DND-41 (cell line): ENCODE measurements around the gene MACC1.

ENCODE experiments used
- ATAC-seq: fragments of 200-7000 bp; cut with Tn5 transposase; 3 replicates; pipeline ENCODE4 v1.9.1; 2021; ENCODE audit warnings: low read depth; ENCODE audit not compliant: insufficient read depth
- DNase-seq: peaks from one replicate; pipeline ENCODE4 v3.0.0-alpha.2; 2020
- H2AFZ ChIP-seq: 2 replicates; pipeline ENCODE4 v1.6.0; 2012; ENCODE audit warnings: low read depth, low read length
- H3K27ac ChIP-seq: 2 replicates; pipeline ENCODE4 v1.5.1; 2012; ENCODE audit warnings: low read length, inconsistent platforms
- H3K27me3 ChIP-seq: fragments of 200-600 bp; sonication (generic); 2 replicates; pipeline ENCODE4 v1.6.0; 2012; ENCODE audit warnings: low read length, mild to moderate bottlenecking, inconsistent platforms; ENCODE audit not compliant: insufficient read depth, poor library complexity
- H3K36me3 ChIP-seq: 2 replicates; pipeline ENCODE4 v1.5.1; 2012; ENCODE audit warnings: low read length, inconsistent platforms; ENCODE audit not compliant: insufficient read depth
- H3K4me1 ChIP-seq: 2 replicates; pipeline ENCODE4 v1.5.1; 2012; ENCODE audit warnings: mild to moderate bottlenecking, low read length; ENCODE audit not compliant: insufficient read depth
- H3K4me2 ChIP-seq: 2 replicates; pipeline ENCODE4 v1.6.0; 2012; ENCODE audit warnings: mild to moderate bottlenecking, moderate library complexity, low read length, inconsistent platforms; ENCODE audit not compliant: insufficient read depth
- H3K4me3 ChIP-seq, 2 experiments: fragments of 200-600 bp in 1 of 2; shearing (Covaris generic) in 1 of 2; 2 replicates each; pipeline ENCODE4 v1.5.1; 2012 to 2016; ENCODE audit warnings: inconsistent platforms in 2 of 2, low read length in 2 of 2, mild to moderate bottlenecking in 2 of 2, low read depth in 1 of 2, moderate library complexity in 1 of 2
- H3K79me2 ChIP-seq: 2 replicates; pipeline ENCODE4 v1.6.0; 2012; ENCODE audit warnings: low read length, inconsistent platforms; ENCODE audit not compliant: insufficient read depth
- H3K9ac ChIP-seq: 2 replicates; pipeline ENCODE4 v1.6.0; 2012; ENCODE audit warnings: low read depth, mild to moderate bottlenecking, inconsistent platforms, low read length, moderate library complexity
- H3K9me3 ChIP-seq: 2 replicates; pipeline ENCODE4 v1.5.1; 2012; ENCODE audit warnings: low read length, moderate library complexity, mild to moderate bottlenecking, inconsistent platforms; ENCODE audit not compliant: insufficient read depth, severe bottlenecking
- H4K20me1 ChIP-seq: 2 replicates; pipeline ENCODE4 v1.6.0; 2012; ENCODE audit warnings: low read length; ENCODE audit not compliant: insufficient read depth
- CTCF ChIP-seq: IDR thresholded peaks from 2 replicates; pipeline ENCODE4 v1.5.1; 2012; ENCODE audit warnings: borderline replicate concordance, low read length, moderate library complexity, mild to moderate bottlenecking; ENCODE audit not compliant: poor library complexity, severe bottlenecking; ENCODE audit errors: extremely low read depth
- EZH2 ChIP-seq: IDR thresholded peaks from 3 replicates; pipeline ENCODE4 v1.6.1; 2012; ENCODE audit warnings: borderline replicate concordance, low read depth, mild to moderate bottlenecking, moderate library complexity, low read length, inconsistent platforms; ENCODE audit not compliant: severe bottlenecking

The MACC1 gene

GRCh38 chr7:20165146-20165510 lies 52.1 kb downstream of the MACC1 start:
- TF ChIP-seq CTCF (no peak), EZH2 (no peak)
- Histone ChIP-seq H3K4me2 (no peak overlapping the region), H3K4me1 (no peaks in the 10 kb centered on the region), H3K9ac (no peak overlapping the region), H3K9me3 (no peaks in the 10 kb centered on the region), H3K4me3 (no peak overlapping the region), H3K27ac (no peak overlapping the region), H2AFZ (no peak overlapping the region), H3K36me3 (no peaks in the 10 kb centered on the region), H3K79me2 (no peaks in the 10 kb centered on the region), H4K20me1 (no peaks in the 10 kb centered on the region), H3K27me3 (no peaks in the 10 kb centered on the region)
- ATAC-seq (no peak), DNase-seq (no peak)

- H3K9ac ChIP-seq: no peak overlapping the region
- no peak overlapping the region for H3K4me2 ChIP-seq
- no peaks in the 10 kb centered on the region for H3K4me1 ChIP-seq
- H3K79me2 ChIP-seq: no peaks in the 10 kb centered on the region
- no peaks in the 10 kb centered on the region for H4K20me1 ChIP-seq
- DNase-seq: no peak
- ATAC-seq: no peak
- no peaks in the 10 kb centered on the region for H3K36me3 ChIP-seq
- no peak overlapping the region for H2AFZ ChIP-seq
- TF ChIP-seq EZH2: no peak
- no peak for TF ChIP-seq CTCF
- no peak overlapping the region for H3K4me3 ChIP-seq
- H3K27ac ChIP-seq: no peak overlapping the region
- H3K9me3 ChIP-seq: no peaks in the 10 kb centered on the region
- H3K27me3 ChIP-seq: no peaks in the 10 kb centered on the region
Measured at GRCh38 chr7:20164425-20165145, 52.6 kb downstream of the MACC1 start.

- Histone ChIP-seq H4K20me1 (no peaks in the 10 kb centered on the region), H2AFZ (no peak overlapping the region), H3K36me3 (no peaks in the 10 kb centered on the region), H3K27ac (no peak overlapping the region), H3K27me3 (no peaks in the 10 kb centered on the region), H3K4me2 (no peak overlapping the region), H3K9ac (no peak overlapping the region), H3K79me2 (no peaks in the 10 kb centered on the region), H3K4me3 (no peak overlapping the region), H3K4me1 (no peaks in the 10 kb centered on the region), H3K9me3 (no peaks in the 10 kb centered on the region)
- TF ChIP-seq EZH2: no peak
- TF ChIP-seq CTCF: no peak
- DNase-seq (no peak), ATAC-seq (no peak)
Measured at GRCh38 chr7:20162665-20163064, 54.5 kb downstream of the MACC1 start.
